H1 (cell line): ENCODE results near the gene CMTR1. TPM values are rescaled to one million over a fixed set of nuclear protein-coding genes. Genes with fewer than 3 reads are reported as not detected.

ENCODE experiments used
- CTCF ChIA-PET: fragments of 300-600 bp; sonication (Branson Sonifier 250); formaldehyde crosslinking; loops from one replicate; lab custom pipeline; 2021; ENCODE audit not compliant: partially characterized antibody; lab: Charles Lee
- POLR2A ChIA-PET: fragments of 300-600 bp; sonication (Branson Sonifier 250); formaldehyde crosslinking; loops from one replicate; lab custom pipeline; 2021; ENCODE audit warnings: inconsistent platforms; ENCODE audit not compliant: partially characterized antibody; lab: Charles Lee
- DNase-seq, 2 experiments: peaks; one replicate each; pipeline versions ENCODE4 v3.0.0 to v3.0.0-alpha.2; 2010 to 2022; ENCODE audit warnings: low spot score in 2 of 2, low read depth in 1 of 2, mixed read lengths in 1 of 2
- FAIRE-seq: peaks from 2 replicates; lab custom pipeline; 2011; peaks lifted over from hg19 to GRCh38; lab: Jason Lieb, UNC
- H2AFZ ChIP-seq: 2 replicates; pipeline ENCODE4 v1.8.1; 2012; ENCODE audit warnings: low read length, inconsistent platforms
- H2AK5ac ChIP-seq: 2 replicates; pipeline ENCODE4 v1.6.1; 2013; ENCODE audit warnings: low read depth, low read length
- H2BK120ac ChIP-seq: replicated peaks from 2 replicates; pipeline ENCODE3; 2013; ENCODE audit warnings: low read depth, low read length, inconsistent platforms
- H2BK12ac ChIP-seq: 2 replicates; pipeline ENCODE4 v1.6.1; 2013; ENCODE audit warnings: low read depth, low read length
- H2BK15ac ChIP-seq: 2 replicates; pipeline ENCODE4 v1.6.1; 2013; ENCODE audit warnings: low read length
- H2BK20ac ChIP-seq: 2 replicates; pipeline ENCODE4 v1.6.1; 2013; ENCODE audit warnings: low read length
- H2BK5ac ChIP-seq: 2 replicates; pipeline ENCODE4 v1.6.1; 2013; ENCODE audit warnings: low read depth, low read length
- H3K14ac ChIP-seq: 2 replicates; pipeline ENCODE4 v1.6.1; 2013; ENCODE audit warnings: inconsistent platforms; ENCODE audit not compliant: insufficient read length
- H3K18ac ChIP-seq: 2 replicates; pipeline ENCODE4 v1.6.1; 2013; ENCODE audit warnings: low read length; ENCODE audit errors: extremely low read depth
- H3K23ac ChIP-seq: 2 replicates; pipeline ENCODE4 v1.6.1; 2013; ENCODE audit warnings: inconsistent platforms; ENCODE audit not compliant: insufficient read length
- H3K23me2 ChIP-seq: 2 replicates; pipeline ENCODE4 v1.6.1; 2013; ENCODE audit warnings: low read depth, low read length
- H3K27ac ChIP-seq: 2 replicates; pipeline ENCODE4 v1.6.1; 2011; ENCODE audit warnings: low read depth, low read length, inconsistent platforms
- H3K27me3 ChIP-seq, 4 experiments: replicated peaks in 1 of 4; 1 replicate in 1 of 4; 2 replicates in 3 of 4; pipeline versions ENCODE4 v1.6.1 to v1.8.1; 2011 to 2013; ENCODE audit warnings: low read length in 3 of 4, mild to moderate bottlenecking in 3 of 4, inconsistent platforms in 2 of 4, mixed read lengths in 2 of 4, moderate library complexity in 1 of 4; ENCODE audit not compliant: control insufficient read depth in 3 of 4, insufficient read depth in 3 of 4; ENCODE audit errors: extremely low read depth in 1 of 4
- H3K36me3 ChIP-seq, 4 experiments: 2 replicates each; pipeline versions ENCODE4 v1.6.1 to v1.8.1; 2011 to 2013; ENCODE audit warnings: mild to moderate bottlenecking in 4 of 4, low read length in 3 of 4, moderate library complexity in 2 of 4, control low read depth in 1 of 4, inconsistent platforms in 1 of 4; ENCODE audit not compliant: insufficient read depth in 4 of 4, control insufficient read depth in 2 of 4
- H3K4ac ChIP-seq: replicated peaks from 2 replicates; pipeline ENCODE3; 2013; ENCODE audit warnings: low read length, low read depth, mixed read lengths, inconsistent platforms; ENCODE audit not compliant: insufficient read length
- H3K4me1 ChIP-seq, 4 experiments: replicated peaks in 1 of 4; 1 replicate in 1 of 4; 2 replicates in 3 of 4; pipeline versions ENCODE4 v1.6.1 to v1.8.1; 2011 to 2013; ENCODE audit warnings: low read length in 3 of 4, inconsistent platforms in 2 of 4, mixed read lengths in 1 of 4; ENCODE audit not compliant: insufficient read depth in 4 of 4, control insufficient read depth in 3 of 4
- H3K4me2 ChIP-seq, 2 experiments: 2 replicates each; pipeline versions ENCODE4 v1.6.1 to v1.8.1; 2011 to 2013; ENCODE audit warnings: low read depth in 2 of 2, low read length in 2 of 2, control low read depth in 1 of 2, inconsistent platforms in 1 of 2, mild to moderate bottlenecking in 1 of 2; ENCODE audit not compliant: insufficient read depth in 1 of 2
- H3K4me3 ChIP-seq, 4 experiments: fragments of 200-600, 300-600 bp in 1 of 4; sonication (generic), shearing (Covaris generic), sonication (Bioruptor Twin) in 1 of 4; 2 replicates each; pipeline versions ENCODE4 v1.5.1 to v1.8.1; 2011 to 2016; ENCODE audit warnings: low read length in 4 of 4, low read depth in 3 of 4, control low read depth in 2 of 4, inconsistent platforms in 2 of 4, mild to moderate bottlenecking in 2 of 4, mixed read lengths in 1 of 4, moderate library complexity in 1 of 4; ENCODE audit not compliant: insufficient read depth in 2 of 4; ENCODE audit errors: extremely low read depth in 1 of 4
- H3K56ac ChIP-seq: replicated peaks from 2 replicates; pipeline ENCODE3; 2013; ENCODE audit warnings: low read depth, mild to moderate bottlenecking, mixed read lengths, low read length, inconsistent platforms; ENCODE audit not compliant: insufficient read length
- H3K79me1 ChIP-seq: 2 replicates; pipeline ENCODE4 v1.6.1; 2013; ENCODE audit warnings: low read depth, low read length, control low read depth
- H3K79me2 ChIP-seq, 2 experiments: 2 replicates each; pipeline versions ENCODE4 v1.6.1 to v1.8.1; 2012 to 2013; ENCODE audit warnings: low read length in 2 of 2, mild to moderate bottlenecking in 2 of 2, inconsistent platforms in 1 of 2; ENCODE audit not compliant: insufficient read depth in 2 of 2, control insufficient read depth in 1 of 2
- H3K9ac ChIP-seq, 4 experiments: replicated peaks in 1 of 4; 1 replicate in 1 of 4; 2 replicates in 3 of 4; pipeline versions ENCODE4 v1.6.1 to v1.8.1; 2011 to 2013; ENCODE audit warnings: low read depth in 3 of 4, low read length in 3 of 4, control low read depth in 2 of 4, mild to moderate bottlenecking in 2 of 4, moderate library complexity in 2 of 4, inconsistent platforms in 1 of 4; ENCODE audit errors: extremely low read depth in 1 of 4
- H3K9me3 ChIP-seq, 2 experiments: 2 replicates each; pipeline versions ENCODE4 v1.6.1 to v1.8.1; 2012 to 2013; ENCODE audit warnings: mild to moderate bottlenecking in 2 of 2, moderate library complexity in 2 of 2, control low read depth in 1 of 2, inconsistent platforms in 1 of 2, low read depth in 1 of 2, low read length in 1 of 2, mixed read lengths in 1 of 2; ENCODE audit not compliant: insufficient read depth in 2 of 2
- H4K20me1 ChIP-seq, 2 experiments: replicated peaks in 1 of 2; 2 replicates each; pipeline versions ENCODE3 to v1.8.1; 2011 to 2013; ENCODE audit warnings: inconsistent platforms in 2 of 2, low read length in 2 of 2, mild to moderate bottlenecking in 1 of 2; ENCODE audit not compliant: insufficient read depth in 2 of 2, control insufficient read depth in 1 of 2
- H4K5ac ChIP-seq: 2 replicates; pipeline ENCODE4 v1.6.1; 2013; ENCODE audit warnings: low read length, low read depth, mixed read lengths, inconsistent platforms; ENCODE audit not compliant: insufficient read length
- H4K8ac ChIP-seq: 2 replicates; pipeline ENCODE4 v1.8.0; 2013; ENCODE audit warnings: mild to moderate bottlenecking, moderate library complexity, low read length, inconsistent platforms; ENCODE audit not compliant: insufficient read depth; ENCODE audit errors: extremely low read depth
- H4K91ac ChIP-seq: replicated peaks from 2 replicates; pipeline ENCODE3; 2013; ENCODE audit warnings: low read length, mixed read lengths, inconsistent platforms; ENCODE audit not compliant: insufficient read length
- SIN3A ChIP-seq, 2 experiments: IDR thresholded peaks in 1 of 2; conservative IDR thresholded peaks in 1 of 2; 2 replicates each; pipeline ENCODE4 v1.6.1; 2011 to 2012; ENCODE audit warnings: low read length in 2 of 2, improper control_type of control experiment in 1 of 2, low read depth in 1 of 2, mild to moderate bottlenecking in 1 of 2
- YY1 ChIP-seq: IDR thresholded peaks from 2 replicates; pipeline ENCODE4 v1.6.1; 2011; ENCODE audit warnings: low read depth, mild to moderate bottlenecking, low read length
- WGBS, 2 experiments: shearing (Covaris generic) in 1 of 2; methylation state at CpG; one replicate each; pipeline versions ENCODE4 v1.1.6 to v1.1.7; 2013 to 2015; ENCODE audit warnings: low lambda C conversion rate in 2 of 2, mixed read lengths in 2 of 2, inconsistent platforms in 1 of 2, low coverage in 1 of 2, missing lambda C conversion rate in 1 of 2; ENCODE audit not compliant: insufficient replicate concordance in 2 of 2, insufficient coverage in 1 of 2, insufficient read length in 1 of 2; ENCODE audit errors: extremely low coverage in 1 of 2, missing lambda C conversion rate in 1 of 2; 5-methylcytosine and 5-hydroxymethylcytosine counted together
- polyA plus RNA-seq, 7 experiments: library from polyadenylated mRNA; depleted of rRNA in 3 of 7; stranded (reverse) in 5 of 7; unstranded in 2 of 7; fragments of >200 nt in 5 of 7; fragments of 200-250 nt in 2 of 7; gene quantifications; 1 replicate in 5 of 7; 2 replicates in 1 of 7; 4 replicates in 1 of 7; pipeline versions ENCODE4 v1.2.1 to v1.2.3, GENCODE V29; 2011 to 2013; ENCODE audit warnings: missing spikeins in 2 of 7, mixed read lengths in 2 of 7
- total RNA-seq: library from RNA; stranded (reverse); fragmentation: NEBNext Ultra II Directional; extraction: Animal tissue kit (Norgen Biotek cat#: 25700); gene quantifications from 2 replicates; pipeline ENCODE4 v1.2.1, GENCODE V29; 2021

The CMTR1 gene
- total and polyA plus RNA-seq, 2 of the 8 experiments (the other 6 are each of a cell fraction or from before 2014, with no cell fraction given): 15.2 to 33.1 TPM

- H4K20me1 ChIP-seq: peaks cover 0 to 3% of the 10 kb centered on the region in 2 experiments
- no peak overlapping the region for H2AK5ac ChIP-seq
- H3K4me3 ChIP-seq: peak overlapping the region in 1 of 4 experiments; percentile 11; a peak in 1 of 8 replicates
- 23% methylated on average over 9 of the region's 9 CpGs; no CpG with 5 or more reads in 1 of the 2 experiments for WGBS, 2 experiments
- no peak overlapping the region for H3K18ac ChIP-seq
- no peaks in the 10 kb centered on the region for H3K36me3 ChIP-seq
- no peak overlapping the region for H3K27ac ChIP-seq
- FAIRE-seq (no peak), DNase-seq (no peak)
- CTCF ChIA-PET: interaction anchor here (0.8 to 4.6 kb wide), 15 partner anchors 7 to 199 kb away, joined by 3 to 25 read pairs (median 6); no protein-coding TSS in a partner anchor
- H3K4me2 ChIP-seq: peak overlapping the region; percentile 38 to 39; a peak in 3 of 4 replicates
- no peak overlapping the region for H2BK120ac ChIP-seq
- no peak overlapping the region for H4K8ac ChIP-seq
- no peak overlapping the region for H2BK20ac ChIP-seq
- no peak overlapping the region for H3K23ac ChIP-seq
- H3K9me3 ChIP-seq: no peaks in the 10 kb centered on the region
- no peak overlapping the region for H3K56ac ChIP-seq
- no peaks in the 10 kb centered on the region for H3K79me1 ChIP-seq
- TF ChIP-seq YY1 (no peak), SIN3A (conservative IDR thresholded peaks at IDR 0.05 in 1 of 2, IDR thresholded peaks at IDR 0.05 in 1 of 2; ENCODE audit: low read depth in 1 of 2, low read length in 2 of 2) (peak in 1 of 2 experiments; percentile 40; a peak in 1 of 4 replicates)
- H3K9ac ChIP-seq: no peak overlapping the region
- POLR2A ChIA-PET: interaction anchor here (0.8 to 3.2 kb wide), 4 partner anchors 12 to 65 kb away, joined by 3 to 16 read pairs (median 6); no protein-coding TSS in a partner anchor
- no peak overlapping the region for H2BK5ac ChIP-seq
- H3K14ac ChIP-seq: no peak overlapping the region
- no peak overlapping the region for H4K5ac ChIP-seq
- no peak overlapping the region for H4K91ac ChIP-seq
- H2AFZ ChIP-seq: no peak overlapping the region
- H2BK12ac ChIP-seq: no peak overlapping the region
- H3K27me3 ChIP-seq: peaks cover 0 to 2% (median 0%) of the 10 kb centered on the region in 4 experiments; a peak in 1 of 7 replicates
- no peak overlapping the region for H3K4ac ChIP-seq
- no peaks in the 10 kb centered on the region for H3K79me2 ChIP-seq
- H3K4me1 ChIP-seq: peaks cover 12 to 28% (median 18%) of the 10 kb centered on the region in 4 experiments
- H2BK15ac ChIP-seq: no peak overlapping the region
- no peaks in the 10 kb centered on the region for H3K23me2 ChIP-seq
These were observed 59.4 kb downstream of the CMTR1 start for GRCh38 chr6:37492236-37492972.
